HepG2 (cell line): ENCODE results near the gene SPINT4. TPM values are rescaled to one million over a fixed set of nuclear protein-coding genes. Genes with fewer than 3 reads are reported as not detected.

Source experiments
- ATAC-seq: fragments of 200-7000 bp; cut with Tn5 transposase; 3 replicates; pipeline ENCODE4 v1.9.1; 2020; ENCODE audit warnings: mild to moderate bottlenecking, moderate library complexity
- BruUV-seq: library from RNA; stranded (reverse); fragments of 400-500 nt; replicated peaks from 2 replicates; lab custom pipeline; 2021; lab: Mats Ljungman, UMichigan
- CTCF ChIA-PET: fragments of 300-600 bp; formaldehyde crosslinking; extraction: SDS; loops from one replicate; lab custom pipeline; 2021; ENCODE audit warnings: low total read pairs, inconsistent platforms, low intra/inter-chr PET ratio; lab: Yijun Ruan, JAX
- POLR2A ChIA-PET: fragments of 350-600 bp; sonication (Branson Sonifier 250); formaldehyde crosslinking; loops from one replicate; lab custom pipeline; 2020; ENCODE audit warnings: antibody characterized with exemption, inconsistent platforms; lab: Yijun Ruan, JAX
- DNase-seq: peaks from one replicate; pipeline ENCODE4 v3.0.0-alpha.2; 2015; ENCODE audit warnings: low spot score
- FAIRE-seq: peaks from 3 replicates; lab custom pipeline; 2011; peaks lifted over from hg19 to GRCh38; lab: Jason Lieb, UNC
- H2AFZ ChIP-seq: one replicate; pipeline ENCODE4 v1.6.1; 2011; ENCODE audit warnings: low read length, inconsistent platforms
- H3K27ac ChIP-seq: fragments of 300-600 bp; 3 replicates; pipeline ENCODE4 v1.8.0; 2011; ENCODE audit warnings: mixed run types, mild to moderate bottlenecking, mixed read lengths, low read length, inconsistent platforms; ENCODE audit not compliant: insufficient read depth; ENCODE audit errors: extremely low read length
- H3K27me3 ChIP-seq, 2 experiments: fragments of 200-600 bp in 1 of 2; 2 replicates in 1 of 2; 3 replicates in 1 of 2; pipeline versions ENCODE4 v1.6.0 to v1.8.0; 2011; ENCODE audit warnings: low read length in 2 of 2, mild to moderate bottlenecking in 2 of 2, moderate library complexity in 2 of 2, inconsistent platforms in 1 of 2; ENCODE audit not compliant: insufficient read depth in 2 of 2, control insufficient read depth in 1 of 2
- H3K36me3 ChIP-seq, 2 experiments: fragments of 200-600 bp in 1 of 2; replicated peaks in 1 of 2; 2 replicates in 1 of 2; 3 replicates in 1 of 2; pipeline versions ENCODE4 v1.5.1 to v1.8.0; 2011; ENCODE audit warnings: low read length in 2 of 2, inconsistent platforms in 1 of 2; ENCODE audit not compliant: insufficient read depth in 2 of 2, control insufficient read depth in 1 of 2
- H3K4me1 ChIP-seq: 2 replicates; pipeline ENCODE4 v1.5.1; 2012; ENCODE audit warnings: low read length, inconsistent platforms; ENCODE audit not compliant: insufficient read depth
- H3K4me2 ChIP-seq: 2 replicates; pipeline ENCODE4 v1.6.0; 2011; ENCODE audit warnings: low read depth, low read length, inconsistent platforms
- H3K4me3 ChIP-seq, 3 experiments: fragments of 200-600 bp in 1 of 3; sonication (generic), shearing (Covaris generic) in 1 of 3; replicated peaks in 1 of 3; 2 replicates each; pipeline ENCODE4 v1.5.1; 2011 to 2016; ENCODE audit warnings: low read length in 3 of 3, inconsistent platforms in 2 of 3, low read depth in 2 of 3, mild to moderate bottlenecking in 2 of 3, control low read depth in 1 of 3, mixed read lengths in 1 of 3; ENCODE audit not compliant: insufficient read depth in 1 of 3
- H3K79me2 ChIP-seq: one replicate; pipeline ENCODE4 v1.6.1; 2011; ENCODE audit warnings: low read length, inconsistent platforms; ENCODE audit not compliant: insufficient read depth
- H3K9ac ChIP-seq: 2 replicates; pipeline ENCODE4 v1.6.0; 2011; ENCODE audit warnings: mild to moderate bottlenecking, low read depth, low read length, inconsistent platforms; ENCODE audit not compliant: insufficient read depth
- H3K9me3 ChIP-seq: 2 replicates; pipeline ENCODE4 v1.5.1; 2012; ENCODE audit warnings: mild to moderate bottlenecking, low read length
- H4K20me1 ChIP-seq: 2 replicates; pipeline ENCODE4 v1.6.0; 2011; ENCODE audit warnings: inconsistent platforms, mild to moderate bottlenecking, low read length, moderate library complexity; ENCODE audit not compliant: insufficient read depth
- ARNT ChIP-seq: fragments of 450-650 bp; IDR thresholded peaks from 2 replicates; pipeline ENCODE4 v1.6.1; 2017
- ATF2 ChIP-seq: sonication (generic); formaldehyde crosslinking; IDR thresholded peaks from 2 replicates; pipeline ENCODE4 v1.4.0; 2020; ENCODE audit warnings: missing genetic modification reagents
- ELF3 ChIP-seq: IDR thresholded peaks from 2 replicates; pipeline ENCODE4 v1.6.1; 2016; ENCODE audit warnings: missing genetic modification reagents, missing compliant biosample characterization
- FOSL1 ChIP-seq: sonication (generic); formaldehyde crosslinking; IDR thresholded peaks from 2 replicates; pipeline ENCODE4 v1.9.0; 2021; ENCODE audit warnings: missing genetic modification reagents, borderline replicate concordance
- MEIS2 ChIP-seq: sonication (generic); formaldehyde crosslinking; IDR thresholded peaks from 2 replicates; pipeline ENCODE4 v1.9.0; 2021; ENCODE audit warnings: mild to moderate bottlenecking, missing genetic modification reagents
- SUZ12 ChIP-seq: fragments of 150-350 bp; IDR thresholded peaks from 2 replicates; pipeline ENCODE4 v1.6.1; 2014; ENCODE audit warnings: low read depth, low read length
- ZNF180 ChIP-seq: sonication (generic); formaldehyde crosslinking; IDR thresholded peaks from 2 replicates; pipeline ENCODE4 v1.4.0; 2020; ENCODE audit warnings: low read depth, missing genetic modification reagents, borderline replicate concordance
- ZNF235 ChIP-seq: sonication (generic); formaldehyde crosslinking; IDR thresholded peaks from 2 replicates; pipeline ENCODE4 v1.8.1; 2023; ENCODE audit warnings: mild to moderate bottlenecking, missing genetic modification reagents, borderline replicate concordance
- ZNF251 ChIP-seq: sonication (generic); formaldehyde crosslinking; IDR thresholded peaks from 2 replicates; pipeline ENCODE4 v1.9.0; 2021; ENCODE audit warnings: mild to moderate bottlenecking, missing genetic modification reagents
- ZNF460 ChIP-seq: sonication (generic); formaldehyde crosslinking; IDR thresholded peaks from 2 replicates; pipeline ENCODE4 v1.5.1; 2020; ENCODE audit warnings: missing genetic modification reagents, mild to moderate bottlenecking, borderline replicate concordance
- ZNF484 ChIP-seq: sonication (generic); formaldehyde crosslinking; IDR thresholded peaks from 2 replicates; pipeline ENCODE4 v1.5.1; 2020; ENCODE audit warnings: mild to moderate bottlenecking, low read depth, missing genetic modification reagents, borderline replicate concordance
- ZNF687 ChIP-seq: sonication (generic); formaldehyde crosslinking; IDR thresholded peaks from 2 replicates; pipeline ENCODE4 v1.5.1; 2020; ENCODE audit warnings: mild to moderate bottlenecking, missing genetic modification reagents, moderate library complexity
- WGBS: methylation state at CpG from one replicate; pipeline ENCODE4 v1.1.6; 2017; ENCODE audit warnings: low lambda C conversion rate; 5-methylcytosine and 5-hydroxymethylcytosine counted together
- in situ Hi-C: cut with HindIII; loops from 2 replicates; pipeline ENCODE4 v1.10.0; 2017; ENCODE audit warnings: low pct_unique_long_range_greater_than_20kb; ENCODE audit not compliant: extremely low pct_ligation_motif_present
- intact Hi-C: fragments of 100-400 bp; cut with micrococcal nuclease; formaldehyde crosslinking; loops from one replicate; pipeline ENCODE4 v1.10.0; 2022; ENCODE audit not compliant: unreplicated experiment
- polyA plus RNA-seq, 8 experiments: library from polyadenylated mRNA; depleted of rRNA in 3 of 8; stranded (reverse) in 7 of 8; unstranded in 1 of 8; fragments of >200 nt; fragmentation: Illumina TruSeq in 4 of 8; extraction: Trizol in 4 of 8; gene quantifications; 2 replicates each; pipeline versions ENCODE4 v1.2.1 to v1.2.3, GENCODE V29; 2011 to 2016; ENCODE audit warnings: low read depth in 4 of 8, missing spikeins in 1 of 8, mixed read lengths in 1 of 8; ENCODE audit not compliant: insufficient read depth in 1 of 8
- total RNA-seq, 5 experiments: library from RNA; depleted of rRNA; stranded (reverse); fragments of >200 nt; fragmentation: Illumina TruSeq; extraction: Trizol; gene quantifications; 2 replicates each; pipeline ENCODE4 v1.2.3, GENCODE V29; 2016; ENCODE audit warnings: low read depth in 1 of 5
- TF ChIP-seq, protein P1 (sequence below): sonication (generic); formaldehyde crosslinking; IDR thresholded peaks from 2 replicates; pipeline ENCODE4 v1.5.1; 2020; ENCODE audit warnings: missing genetic modification reagents, mild to moderate bottlenecking, borderline replicate concordance
- TF ChIP-seq, protein P2 (sequence below): sonication (generic); formaldehyde crosslinking; conservative IDR thresholded peaks from 2 replicates; pipeline ENCODE4 v1.4.0; 2020; ENCODE audit warnings: missing genetic modification reagents

Gene SPINT4
- total and polyA plus RNA-seq, 2 of the 13 experiments (the other 11 are each of a cell fraction or from before 2014, with no cell fraction given): not detected

GRCh38 chr20:45695496-45695895 is 26.7 kb upstream of the SPINT4 start:
- CTCF ChIA-PET: no interaction called here
- no peaks in the 10 kb centered on the region for H3K79me2 ChIP-seq
- DNase-seq: no peak
- TF ChIP-seq, protein P1, sequence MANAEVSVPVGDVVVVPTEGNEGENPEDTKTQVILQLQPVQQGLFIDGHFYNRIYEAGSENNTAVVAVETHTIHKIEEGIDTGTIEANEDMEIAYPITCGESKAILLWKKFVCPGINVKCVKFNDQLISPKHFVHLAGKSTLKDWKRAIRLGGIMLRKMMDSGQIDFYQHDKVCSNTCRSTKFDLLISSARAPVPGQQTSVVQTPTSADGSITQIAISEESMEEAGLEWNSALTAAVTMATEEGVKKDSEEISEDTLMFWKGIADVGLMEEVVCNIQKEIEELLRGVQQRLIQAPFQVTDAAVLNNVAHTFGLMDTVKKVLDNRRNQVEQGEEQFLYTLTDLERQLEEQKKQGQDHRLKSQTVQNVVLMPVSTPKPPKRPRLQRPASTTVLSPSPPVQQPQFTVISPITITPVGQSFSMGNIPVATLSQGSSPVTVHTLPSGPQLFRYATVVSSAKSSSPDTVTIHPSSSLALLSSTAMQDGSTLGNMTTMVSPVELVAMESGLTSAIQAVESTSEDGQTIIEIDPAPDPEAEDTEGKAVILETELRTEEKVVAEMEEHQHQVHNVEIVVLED (CRISPR knock-in tag): no peak
- TF ChIP-seq ZNF235 (CRISPR knock-in tag): no peak
- TF ChIP-seq ZNF460 (CRISPR knock-in tag): no peak
- no peak for TF ChIP-seq ZNF251 (CRISPR knock-in tag)
- no peak for TF ChIP-seq ARNT
- TF ChIP-seq ATF2 (CRISPR knock-in tag): no peak
- no peak for TF ChIP-seq FOSL1
- TF ChIP-seq ZNF484 (CRISPR knock-in tag): no peak
- no peak for TF ChIP-seq SUZ12
- TF ChIP-seq ZNF180 (CRISPR knock-in tag): no peak
- TF ChIP-seq ZNF687 (CRISPR knock-in tag): no peak
- TF ChIP-seq MEIS2: no peak
- TF ChIP-seq, protein P2, sequence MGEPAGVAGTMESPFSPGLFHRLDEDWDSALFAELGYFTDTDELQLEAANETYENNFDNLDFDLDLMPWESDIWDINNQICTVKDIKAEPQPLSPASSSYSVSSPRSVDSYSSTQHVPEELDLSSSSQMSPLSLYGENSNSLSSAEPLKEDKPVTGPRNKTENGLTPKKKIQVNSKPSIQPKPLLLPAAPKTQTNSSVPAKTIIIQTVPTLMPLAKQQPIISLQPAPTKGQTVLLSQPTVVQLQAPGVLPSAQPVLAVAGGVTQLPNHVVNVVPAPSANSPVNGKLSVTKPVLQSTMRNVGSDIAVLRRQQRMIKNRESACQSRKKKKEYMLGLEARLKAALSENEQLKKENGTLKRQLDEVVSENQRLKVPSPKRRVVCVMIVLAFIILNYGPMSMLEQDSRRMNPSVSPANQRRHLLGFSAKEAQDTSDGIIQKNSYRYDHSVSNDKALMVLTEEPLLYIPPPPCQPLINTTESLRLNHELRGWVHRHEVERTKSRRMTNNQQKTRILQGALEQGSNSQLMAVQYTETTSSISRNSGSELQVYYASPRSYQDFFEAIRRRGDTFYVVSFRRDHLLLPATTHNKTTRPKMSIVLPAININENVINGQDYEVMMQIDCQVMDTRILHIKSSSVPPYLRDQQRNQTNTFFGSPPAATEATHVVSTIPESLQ (CRISPR knock-in tag): no peak
- no peak for TF ChIP-seq ELF3

More at GRCh38 chr20:45695496-45695895, 26.7 kb upstream of the SPINT4 start:
- H3K4me2 ChIP-seq: no peak overlapping the region
- in situ Hi-C loops: no loop called here
- intact Hi-C loops: no loop called here
- no peak overlapping the region for H3K9ac ChIP-seq
- no peaks in the 10 kb centered on the region for H3K9me3 ChIP-seq
- no peak for FAIRE-seq
- peaks cover 0 to 3% of the 10 kb centered on the region in 2 experiments; a peak in 1 of 5 replicates for H3K27me3 ChIP-seq
- ATAC-seq: no peak
- no peaks in the 10 kb centered on the region for H3K36me3 ChIP-seq
- H3K4me1 ChIP-seq: 0 out of 2 replicates have a peak, but pooled peaks cover 8% of the 10 kb centered on the region
- no TSS peak for BruUV-seq
- WGBS: 35% methylated on average over 2 of the region's 2 CpGs
- H4K20me1 ChIP-seq: no peaks in the 10 kb centered on the region
- POLR2A ChIA-PET: no interaction called here
- H2AFZ ChIP-seq: no peak overlapping the region
- H3K27ac ChIP-seq: no peak overlapping the region
- H3K4me3 ChIP-seq: no peak overlapping the region
